ENCODE measurements around the gene CCDC88C.

CCDC88C gene

DNA sequence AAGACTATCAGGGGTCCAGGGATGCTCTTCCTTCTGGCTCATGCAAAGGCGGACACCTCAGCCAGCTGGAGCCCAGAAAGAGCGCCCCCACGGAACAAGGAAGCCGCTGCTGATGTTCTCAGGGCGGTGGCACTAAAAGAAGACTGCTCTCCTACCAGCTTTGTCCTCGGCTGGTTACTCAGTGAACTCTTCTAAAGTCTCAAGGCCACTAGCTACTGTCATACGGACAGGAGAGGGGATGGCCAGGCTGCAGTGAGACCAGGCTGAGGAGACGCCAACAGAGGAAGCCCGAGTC is 59.6 kb downstream of the CCDC88C start:
- peaks cover 4 to 80% of the 10 kb centered on the region in 2 experiments for H3K27me3 ChIP-seq (ENCODE audit: control insufficient read depth in 1 of 2, insufficient read depth in 1 of 2, low read length in 2 of 2)
- no peak overlapping the region for H3K4me3 ChIP-seq (ENCODE audit: insufficient read depth in 1 of 2, low read depth in 1 of 2, low read length in 2 of 2)
- peaks cover 3% of the 10 kb centered on the region for H3K4me1 ChIP-seq (ENCODE audit: control insufficient read depth, insufficient read depth, low read depth, low read length)
- H2BK120ac ChIP-seq (ENCODE audit: low read depth, low read length): no peak overlapping the region
- no peak overlapping the region for H3K9ac ChIP-seq (ENCODE audit: low read length)
- H2BK15ac ChIP-seq (ENCODE audit: low read depth, poor library complexity, severe bottlenecking): no peak overlapping the region
- H2BK12ac ChIP-seq (ENCODE audit: low read length in 2 of 2): no peak overlapping the region
- H3K27ac ChIP-seq (ENCODE audit: low read length, poor library complexity, severe bottlenecking): no peak overlapping the region
- H3K4me2 ChIP-seq (ENCODE audit: low read length, poor library complexity, severe bottlenecking): no peak overlapping the region
- no peak overlapping the region for H2BK5ac ChIP-seq (ENCODE audit: low read depth, low read length, poor library complexity, severe bottlenecking)
- H3K18ac ChIP-seq (ENCODE audit: low read depth in 1 of 2, low read length in 2 of 2): no peak overlapping the region
- no peak overlapping the region for H3K14ac ChIP-seq (ENCODE audit: low read length in 2 of 2)
- H3K36me3 ChIP-seq (ENCODE audit: control insufficient read depth in 1 of 2, insufficient read depth in 2 of 2, low read depth in 1 of 2, low read length in 2 of 2): peaks cover 0 to 4% of the 10 kb centered on the region in 2 experiments
- no peak overlapping the region for H3K4ac ChIP-seq (ENCODE audit: low read depth in 1 of 2, low read length in 2 of 2)
- no peaks in the 10 kb centered on the region for H3K79me1 ChIP-seq (replicated peaks; ENCODE audit: low read length, poor library complexity, severe bottlenecking)
- 85% methylated on average over 9 of the region's 9 CpGs for WGBS
- H2AK5ac ChIP-seq (ENCODE audit: low read length, severe bottlenecking): no peak overlapping the region
- DNase-seq: no peak
- no peak overlapping the region for H2AFZ ChIP-seq (ENCODE audit: low read depth, low read length)
- H3K9me3 ChIP-seq (ENCODE audit: control insufficient read depth, low read length): no peaks in the 10 kb centered on the region
- H3K23ac ChIP-seq (ENCODE audit: low read length in 2 of 2): no peak overlapping the region
- no peak overlapping the region for H4K91ac ChIP-seq (ENCODE audit: low read length)
- no peak overlapping the region for H4K8ac ChIP-seq (ENCODE audit: low read length)

DNA sequence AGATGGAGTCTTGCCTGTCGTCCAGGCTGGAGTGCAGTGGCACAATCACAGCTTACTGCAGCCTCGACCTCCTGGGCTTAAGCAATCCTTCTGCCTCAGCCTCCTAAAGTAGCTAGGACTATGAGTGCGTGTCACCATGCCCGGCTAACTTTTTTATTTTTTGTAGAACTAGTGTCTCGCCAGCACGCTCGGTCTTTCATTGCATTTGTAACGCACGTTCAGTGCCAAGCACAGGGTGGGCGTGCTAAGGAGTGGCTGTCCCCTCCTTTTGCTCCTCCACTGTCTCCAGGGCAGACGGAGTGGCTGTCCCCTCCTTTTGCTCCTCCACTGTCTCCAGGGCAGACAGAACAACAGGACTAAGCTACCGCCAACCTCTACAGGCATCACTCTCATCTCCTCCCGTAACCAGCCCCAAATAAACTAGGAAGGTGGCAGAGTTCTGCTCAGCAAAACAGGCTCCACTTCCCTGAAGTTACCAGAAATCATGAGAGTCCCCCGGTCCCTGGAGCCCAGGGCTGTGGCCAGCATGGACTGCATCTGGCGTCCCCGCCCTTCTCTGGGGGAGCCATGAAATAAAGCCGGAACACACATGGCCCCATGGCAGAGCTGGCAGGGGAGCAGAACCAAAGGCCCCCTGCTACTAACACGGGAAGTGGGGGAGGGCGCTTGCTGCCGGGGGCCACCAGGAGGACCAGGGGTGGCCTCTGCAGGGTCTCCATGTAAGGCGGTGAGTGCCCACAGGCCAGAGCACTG is 60.2 kb downstream of the CCDC88C start:
- no peak overlapping the region for H4K8ac ChIP-seq (ENCODE audit: low read length)
- H2AK5ac ChIP-seq (ENCODE audit: low read length, severe bottlenecking): no peak overlapping the region
- no peak overlapping the region for H2BK15ac ChIP-seq (ENCODE audit: low read depth, poor library complexity, severe bottlenecking)
- H2BK120ac ChIP-seq (ENCODE audit: low read depth, low read length): no peak overlapping the region
- H3K79me1 ChIP-seq (replicated peaks; ENCODE audit: low read length, poor library complexity, severe bottlenecking): no peaks in the 10 kb centered on the region
- peaks cover 6% of the 10 kb centered on the region for H3K4me1 ChIP-seq (ENCODE audit: control insufficient read depth, insufficient read depth, low read depth, low read length)
- no peak overlapping the region for H4K91ac ChIP-seq (ENCODE audit: low read length)
- H3K4me3 ChIP-seq (ENCODE audit: insufficient read depth in 1 of 2, low read depth in 1 of 2, low read length in 2 of 2): no peak overlapping the region
- no peak overlapping the region for H3K18ac ChIP-seq (ENCODE audit: low read depth in 1 of 2, low read length in 2 of 2)
- no peak overlapping the region for H3K9ac ChIP-seq (ENCODE audit: low read length)
- no peak overlapping the region for H3K4ac ChIP-seq (ENCODE audit: low read depth in 1 of 2, low read length in 2 of 2)
- peaks cover 4 to 85% of the 10 kb centered on the region in 2 experiments for H3K27me3 ChIP-seq (ENCODE audit: control insufficient read depth in 1 of 2, insufficient read depth in 1 of 2, low read length in 2 of 2)
- H3K27ac ChIP-seq (ENCODE audit: low read length, poor library complexity, severe bottlenecking): no peak overlapping the region
- no peak overlapping the region for H2AFZ ChIP-seq (ENCODE audit: low read depth, low read length)
- WGBS: 90% methylated on average over 21 of the region's 21 CpGs
- DNase-seq: no peak
- no peak overlapping the region for H3K4me2 ChIP-seq (ENCODE audit: low read length, poor library complexity, severe bottlenecking)
- no peaks in the 10 kb centered on the region for H3K9me3 ChIP-seq (ENCODE audit: control insufficient read depth, low read length)
- H2BK12ac ChIP-seq (ENCODE audit: low read length in 2 of 2): no peak overlapping the region
- peaks cover 0 to 4% of the 10 kb centered on the region in 2 experiments for H3K36me3 ChIP-seq (ENCODE audit: control insufficient read depth in 1 of 2, insufficient read depth in 2 of 2, low read depth in 1 of 2, low read length in 2 of 2)
- H3K23ac ChIP-seq (ENCODE audit: low read length in 2 of 2): no peak overlapping the region
- H3K14ac ChIP-seq (ENCODE audit: low read length in 2 of 2): no peak overlapping the region
- H2BK5ac ChIP-seq (ENCODE audit: low read depth, low read length, poor library complexity, severe bottlenecking): no peak overlapping the region

DNA sequence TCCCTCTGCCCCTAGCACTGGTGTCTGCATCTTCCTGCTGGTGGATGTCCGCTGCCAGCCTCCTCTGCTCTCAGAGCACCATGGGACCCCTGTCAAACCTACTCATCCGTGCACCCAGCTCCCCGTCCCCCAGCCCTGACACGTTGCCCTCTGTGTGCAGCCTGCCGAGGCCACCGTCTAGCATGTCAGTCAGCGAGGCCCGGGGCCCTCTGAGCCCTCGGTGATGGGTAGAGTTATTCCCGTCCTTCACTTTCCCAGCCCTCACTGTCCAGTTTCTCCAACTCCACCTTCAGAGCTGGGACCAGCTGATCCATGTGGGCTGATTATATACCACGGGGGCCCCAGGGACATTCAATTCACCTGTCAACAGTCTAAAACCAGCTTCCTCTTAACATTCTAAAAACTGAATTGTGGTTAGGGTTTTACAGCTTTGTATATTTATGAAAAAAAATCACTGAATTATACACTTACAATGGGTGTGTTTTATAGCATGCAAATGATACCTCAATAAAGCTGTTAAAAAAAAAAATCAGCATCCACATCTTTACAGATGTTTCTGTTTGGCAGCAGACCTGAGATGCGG is 61.3 kb downstream of the CCDC88C start:
- H3K9me3 ChIP-seq (ENCODE audit: control insufficient read depth, low read length): no peaks in the 10 kb centered on the region
- no peak overlapping the region for H2BK5ac ChIP-seq (ENCODE audit: low read depth, low read length, poor library complexity, severe bottlenecking)

DNA sequence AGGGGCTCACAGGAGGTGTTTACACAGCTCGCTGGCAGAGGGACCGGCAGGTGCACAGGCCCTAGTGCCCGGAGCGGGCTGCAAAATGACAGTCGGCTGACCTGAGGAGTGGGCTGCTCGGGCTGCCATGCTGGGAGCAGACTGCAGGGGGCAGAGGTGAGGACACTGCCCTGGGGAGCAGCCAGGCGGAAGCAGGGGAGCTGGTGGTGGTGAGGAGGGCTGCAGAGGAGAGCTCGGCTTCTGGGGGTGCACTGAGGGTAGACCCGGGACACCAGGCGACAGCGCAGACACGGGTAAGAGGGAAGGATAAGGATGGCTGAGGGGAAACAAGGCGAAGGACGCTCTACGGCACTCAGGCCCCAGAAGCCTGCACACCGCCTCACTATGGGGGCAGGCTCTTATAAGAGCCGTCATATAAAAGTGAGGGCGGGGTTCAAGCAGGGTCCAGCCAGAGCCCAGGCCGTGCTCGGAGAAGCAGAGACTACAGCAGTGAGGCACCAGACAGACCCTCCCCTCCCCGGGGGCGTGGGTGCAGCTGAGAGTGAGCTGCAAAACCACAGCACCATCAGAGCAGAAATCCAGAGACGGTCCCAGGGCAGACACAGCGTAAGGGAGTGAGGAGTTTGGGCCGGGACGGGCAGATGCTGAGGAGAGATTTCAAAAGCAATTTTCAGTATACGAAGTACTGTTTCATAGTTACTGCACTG is 62.5 kb downstream of the CCDC88C start:
- Histone ChIP-seq H3K79me1 (replicated peaks; ENCODE audit: low read length, poor library complexity, severe bottlenecking) (no peaks in the 10 kb centered on the region), H3K4me2 (ENCODE audit: low read length, poor library complexity, severe bottlenecking) (no peak overlapping the region), H3K23ac (ENCODE audit: low read length in 2 of 2) (no peak overlapping the region), H3K4me3 (ENCODE audit: insufficient read depth in 1 of 2, low read depth in 1 of 2, low read length in 2 of 2) (no peak overlapping the region), H4K8ac (ENCODE audit: low read length) (no peak overlapping the region), H3K36me3 (ENCODE audit: control insufficient read depth in 1 of 2, insufficient read depth in 2 of 2, low read depth in 1 of 2, low read length in 2 of 2) (peaks cover 0 to 4% of the 10 kb centered on the region in 2 experiments), H2AK5ac (ENCODE audit: low read length, severe bottlenecking) (no peak overlapping the region), H2BK120ac (ENCODE audit: low read depth, low read length) (no peak overlapping the region), H3K18ac (ENCODE audit: low read depth in 1 of 2, low read length in 2 of 2) (no peak overlapping the region), H3K4ac (ENCODE audit: low read depth in 1 of 2, low read length in 2 of 2) (no peak overlapping the region), H2AFZ (ENCODE audit: low read depth, low read length) (no peak overlapping the region), H2BK15ac (ENCODE audit: low read depth, poor library complexity, severe bottlenecking) (peak overlapping the region; percentile 21), H3K27ac (ENCODE audit: low read length, poor library complexity, severe bottlenecking) (no peak overlapping the region), H2BK12ac (ENCODE audit: low read length in 2 of 2) (no peak overlapping the region), H4K91ac (ENCODE audit: low read length) (no peak overlapping the region), H3K27me3 (ENCODE audit: control insufficient read depth in 1 of 2, insufficient read depth in 1 of 2, low read length in 2 of 2) (peaks cover 4 to 89% of the 10 kb centered on the region in 2 experiments), H3K4me1 (ENCODE audit: control insufficient read depth, insufficient read depth, low read depth, low read length) (peaks cover 10% of the 10 kb centered on the region), H3K14ac (ENCODE audit: low read length in 2 of 2) (no peak overlapping the region), H2BK5ac (ENCODE audit: low read depth, low read length, poor library complexity, severe bottlenecking) (no peak overlapping the region), H3K9ac (ENCODE audit: low read length) (no peak overlapping the region), H3K9me3 (ENCODE audit: control insufficient read depth, low read length) (no peaks in the 10 kb centered on the region)
- no peak for DNase-seq
- 79% methylated on average over 27 of the region's 27 CpGs for WGBS

More for the DNA sequence above, 61.3 kb downstream of the CCDC88C start:
- Histone ChIP-seq H3K36me3 (ENCODE audit: control insufficient read depth in 1 of 2, insufficient read depth in 2 of 2, low read depth in 1 of 2, low read length in 2 of 2) (peaks cover 0 to 4% of the 10 kb centered on the region in 2 experiments), H3K27me3 (ENCODE audit: control insufficient read depth in 1 of 2, insufficient read depth in 1 of 2, low read length in 2 of 2) (peaks cover 4 to 93% of the 10 kb centered on the region in 2 experiments), H2AFZ (ENCODE audit: low read depth, low read length) (no peak overlapping the region), H3K4me2 (ENCODE audit: low read length, poor library complexity, severe bottlenecking) (no peak overlapping the region), H4K8ac (ENCODE audit: low read length) (no peak overlapping the region), H3K23ac (ENCODE audit: low read length in 2 of 2) (no peak overlapping the region), H3K18ac (ENCODE audit: low read depth in 1 of 2, low read length in 2 of 2) (no peak overlapping the region), H3K14ac (ENCODE audit: low read length in 2 of 2) (no peak overlapping the region), H3K9ac (ENCODE audit: low read length) (no peak overlapping the region), H3K27ac (ENCODE audit: low read length, poor library complexity, severe bottlenecking) (no peak overlapping the region), H2BK15ac (ENCODE audit: low read depth, poor library complexity, severe bottlenecking) (no peak overlapping the region), H4K91ac (ENCODE audit: low read length) (no peak overlapping the region), H2BK12ac (ENCODE audit: low read length in 2 of 2) (no peak overlapping the region), H3K79me1 (replicated peaks; ENCODE audit: low read length, poor library complexity, severe bottlenecking) (no peaks in the 10 kb centered on the region), H2BK120ac (ENCODE audit: low read depth, low read length) (no peak overlapping the region), H3K4me1 (ENCODE audit: control insufficient read depth, insufficient read depth, low read depth, low read length) (peaks cover 10% of the 10 kb centered on the region), H3K4ac (ENCODE audit: low read depth in 1 of 2, low read length in 2 of 2) (no peak overlapping the region), H2AK5ac (ENCODE audit: low read length, severe bottlenecking) (no peak overlapping the region), H3K4me3 (ENCODE audit: insufficient read depth in 1 of 2, low read depth in 1 of 2, low read length in 2 of 2) (no peak overlapping the region)
- no peak for DNase-seq
- WGBS: 89% methylated on average over 11 of the region's 12 CpGs

All from mesenchymal stem cell (in vitro differentiated cells and primary cell).